ENCODE measurements around the gene CTTN.

The CTTN gene

DNA sequence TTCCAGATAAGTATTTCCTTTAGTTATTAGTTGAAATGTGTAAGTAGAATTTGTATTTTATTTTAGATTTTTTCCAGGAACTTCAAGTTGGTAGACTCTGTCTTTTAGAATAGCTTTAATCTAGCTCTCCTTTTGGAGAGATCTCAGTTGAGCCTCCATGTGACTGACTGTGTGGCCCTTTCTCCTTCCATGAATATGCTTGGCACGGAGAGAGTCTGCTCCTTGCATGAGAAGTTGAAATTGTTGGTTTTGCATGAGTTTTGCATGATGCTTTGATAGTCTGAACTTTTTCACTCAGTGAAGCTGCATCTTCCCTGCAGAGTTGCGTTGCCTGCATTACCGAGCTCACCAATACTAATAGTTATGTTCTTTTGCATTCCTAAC, 32.8 kb upstream of the CTTN start:
- TF ChIP-seq TAF1 (IDR thresholded peaks at IDR 0.05; ENCODE audit: borderline replicate concordance, insufficient read depth, low read length) (no peak), POLR2AphosphoS5 (IDR thresholded peaks at IDR 0.05; ENCODE audit: low read depth, low read length) (no peak), SIN3A (IDR thresholded peaks at IDR 0.05; ENCODE audit: borderline replicate concordance, insufficient read depth, low read length) (no peak), FOXP2 (optimal IDR thresholded peaks at IDR 0.05; ENCODE audit: borderline replicate concordance, extremely low read depth, extremely low read length, insufficient read depth) (no peak)
- TF ChIP-seq, protein P1, sequence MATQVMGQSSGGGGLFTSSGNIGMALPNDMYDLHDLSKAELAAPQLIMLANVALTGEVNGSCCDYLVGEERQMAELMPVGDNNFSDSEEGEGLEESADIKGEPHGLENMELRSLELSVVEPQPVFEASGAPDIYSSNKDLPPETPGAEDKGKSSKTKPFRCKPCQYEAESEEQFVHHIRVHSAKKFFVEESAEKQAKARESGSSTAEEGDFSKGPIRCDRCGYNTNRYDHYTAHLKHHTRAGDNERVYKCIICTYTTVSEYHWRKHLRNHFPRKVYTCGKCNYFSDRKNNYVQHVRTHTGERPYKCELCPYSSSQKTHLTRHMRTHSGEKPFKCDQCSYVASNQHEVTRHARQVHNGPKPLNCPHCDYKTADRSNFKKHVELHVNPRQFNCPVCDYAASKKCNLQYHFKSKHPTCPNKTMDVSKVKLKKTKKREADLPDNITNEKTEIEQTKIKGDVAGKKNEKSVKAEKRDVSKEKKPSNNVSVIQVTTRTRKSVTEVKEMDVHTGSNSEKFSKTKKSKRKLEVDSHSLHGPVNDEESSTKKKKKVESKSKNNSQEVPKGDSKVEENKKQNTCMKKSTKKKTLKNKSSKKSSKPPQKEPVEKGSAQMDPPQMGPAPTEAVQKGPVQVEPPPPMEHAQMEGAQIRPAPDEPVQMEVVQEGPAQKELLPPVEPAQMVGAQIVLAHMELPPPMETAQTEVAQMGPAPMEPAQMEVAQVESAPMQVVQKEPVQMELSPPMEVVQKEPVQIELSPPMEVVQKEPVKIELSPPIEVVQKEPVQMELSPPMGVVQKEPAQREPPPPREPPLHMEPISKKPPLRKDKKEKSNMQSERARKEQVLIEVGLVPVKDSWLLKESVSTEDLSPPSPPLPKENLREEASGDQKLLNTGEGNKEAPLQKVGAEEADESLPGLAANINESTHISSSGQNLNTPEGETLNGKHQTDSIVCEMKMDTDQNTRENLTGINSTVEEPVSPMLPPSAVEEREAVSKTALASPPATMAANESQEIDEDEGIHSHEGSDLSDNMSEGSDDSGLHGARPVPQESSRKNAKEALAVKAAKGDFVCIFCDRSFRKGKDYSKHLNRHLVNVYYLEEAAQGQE (IDR thresholded peaks at IDR 0.05; ENCODE audit: insufficient read depth in 1 of 2, low read depth in 2 of 2, low read length in 2 of 2), result no peak

GRCh38 chr11:70367071-70367470, 31.3 kb upstream of the CTTN start:
- TF ChIP-seq TAF1 (IDR thresholded peaks at IDR 0.05; ENCODE audit: borderline replicate concordance, insufficient read depth, low read length), result no peak
- no peak for TF ChIP-seq FOXP2 (optimal IDR thresholded peaks at IDR 0.05; ENCODE audit: borderline replicate concordance, extremely low read depth, extremely low read length, insufficient read depth)
- TF ChIP-seq, protein P1 (IDR thresholded peaks at IDR 0.05; ENCODE audit: insufficient read depth in 1 of 2, low read depth in 2 of 2, low read length in 2 of 2), result no peak
- no peak for TF ChIP-seq SIN3A (IDR thresholded peaks at IDR 0.05; ENCODE audit: borderline replicate concordance, insufficient read depth, low read length)

GRCh38 chr11:70368961-70369360, 29.4 kb upstream of the CTTN start:
- TF ChIP-seq TAF1 (IDR thresholded peaks at IDR 0.05; ENCODE audit: borderline replicate concordance, insufficient read depth, low read length) (no peak), POLR2AphosphoS5 (IDR thresholded peaks at IDR 0.05; ENCODE audit: low read depth, low read length) (no peak), SIN3A (IDR thresholded peaks at IDR 0.05; ENCODE audit: borderline replicate concordance, insufficient read depth, low read length) (no peak), FOXP2 (optimal IDR thresholded peaks at IDR 0.05; ENCODE audit: borderline replicate concordance, extremely low read depth, extremely low read length, insufficient read depth) (no peak)
- TF ChIP-seq, protein P1 (IDR thresholded peaks at IDR 0.05; ENCODE audit: insufficient read depth in 1 of 2, low read depth in 2 of 2, low read length in 2 of 2), result no peak

DNA sequence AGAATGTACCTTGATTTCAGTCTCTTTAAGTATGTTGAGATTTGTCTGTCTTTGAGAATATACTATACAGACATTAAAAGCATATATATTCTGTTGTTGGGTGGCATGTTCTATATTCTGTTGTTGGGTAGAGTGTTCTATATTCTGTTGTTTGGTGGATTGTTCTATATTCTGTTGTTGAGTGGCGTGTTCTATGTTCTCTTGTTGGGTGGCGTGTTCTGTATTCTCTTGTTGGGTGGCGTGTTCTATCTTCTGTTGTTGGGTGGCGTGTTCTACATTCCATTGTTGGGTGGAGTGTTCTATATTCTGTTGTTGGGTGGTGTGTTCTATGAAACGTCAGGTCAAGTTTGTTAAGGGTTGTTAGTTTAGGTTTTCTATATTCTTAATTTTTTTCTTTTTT, 27.1 kb upstream of the CTTN start:
- TF ChIP-seq POLR2AphosphoS5 (IDR thresholded peaks at IDR 0.05; ENCODE audit: low read depth, low read length), result no peak
- no peak for TF ChIP-seq FOXP2 (optimal IDR thresholded peaks at IDR 0.05; ENCODE audit: borderline replicate concordance, extremely low read depth, extremely low read length, insufficient read depth)
- TF ChIP-seq SIN3A (IDR thresholded peaks at IDR 0.05; ENCODE audit: borderline replicate concordance, insufficient read depth, low read length), result no peak
- TF ChIP-seq TAF1 (IDR thresholded peaks at IDR 0.05; ENCODE audit: borderline replicate concordance, insufficient read depth, low read length), result no peak
- TF ChIP-seq, protein P1 (IDR thresholded peaks at IDR 0.05; ENCODE audit: insufficient read depth in 1 of 2, low read depth in 2 of 2, low read length in 2 of 2), result no peak

DNA sequence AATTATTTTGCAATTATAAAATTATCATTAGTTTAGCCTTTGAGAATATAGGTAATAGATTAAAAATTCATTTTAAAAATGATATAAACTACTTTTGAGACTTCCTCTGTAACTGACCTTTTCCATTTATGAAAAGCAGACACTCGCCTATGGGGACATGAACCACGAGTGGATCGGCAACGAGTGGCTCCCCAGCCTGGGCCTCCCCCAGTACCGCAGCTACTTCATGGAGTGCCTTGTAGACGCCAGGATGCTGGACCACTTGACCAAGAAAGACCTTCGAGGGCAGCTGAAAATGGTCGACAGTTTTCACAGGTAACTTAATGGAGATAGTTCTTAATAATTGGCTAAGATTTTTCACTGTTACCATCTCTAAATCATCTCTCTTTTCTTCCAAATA, 26.3 kb upstream of the CTTN start:
- no peak for TF ChIP-seq TAF1 (IDR thresholded peaks at IDR 0.05; ENCODE audit: borderline replicate concordance, insufficient read depth, low read length)
- TF ChIP-seq FOXP2 (optimal IDR thresholded peaks at IDR 0.05; ENCODE audit: borderline replicate concordance, extremely low read depth, extremely low read length, insufficient read depth), result no peak
- TF ChIP-seq, protein P1 (IDR thresholded peaks at IDR 0.05; ENCODE audit: insufficient read depth in 1 of 2, low read depth in 2 of 2, low read length in 2 of 2), result no peak
- TF ChIP-seq POLR2AphosphoS5 (IDR thresholded peaks at IDR 0.05; ENCODE audit: low read depth, low read length), result no peak
- TF ChIP-seq SIN3A (IDR thresholded peaks at IDR 0.05; ENCODE audit: borderline replicate concordance, insufficient read depth, low read length), result no peak
